Measurements from ENCODE around the gene RHEX.
"Not testable (repeated sequence)": the region's sequence is repeated elsewhere in the genome, so short reads cannot be mapped to it uniquely, and the experiment has no call there.

Gene RHEX

DNA sequence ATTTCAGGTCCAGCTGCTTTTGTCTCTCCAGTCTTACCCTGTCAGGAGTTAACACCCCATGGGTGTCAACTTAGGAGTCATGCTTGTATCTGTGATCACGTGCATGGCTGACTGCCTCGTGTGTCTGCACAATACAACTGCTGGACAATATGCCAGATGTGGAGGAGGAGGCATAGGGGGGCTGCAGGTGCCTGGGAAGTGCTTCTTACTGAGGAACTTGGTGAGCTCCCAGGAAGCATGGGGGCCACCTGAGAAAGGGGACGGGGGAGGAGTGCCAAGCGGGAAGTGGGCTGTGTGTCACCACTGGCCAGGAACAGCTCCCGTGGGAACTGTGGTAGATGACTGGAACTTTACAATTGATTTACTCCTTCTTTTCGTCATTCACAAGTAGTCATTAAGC is 9.5 kb downstream of the RHEX start:
- H3K9me3 ChIP-seq (ENCODE audit: control insufficient read depth, insufficient read depth, low read length): peaks cover 10% of the 10 kb centered on the region; the same call in 1 of the 2 replicates
- H3K36me3 ChIP-seq (ENCODE audit: control insufficient read depth, insufficient read depth, low read length): no peaks in the 10 kb centered on the region
- H3K4me1 ChIP-seq (ENCODE audit: control insufficient read depth, insufficient read depth, low read length): no peaks in the 10 kb centered on the region
- no peak overlapping the region for H3K9ac ChIP-seq (ENCODE audit: low read depth, low read length)
- no peak overlapping the region for H3K27ac ChIP-seq (ENCODE audit: low read depth, low read length)
- no peak overlapping the region for H3K4me3 ChIP-seq (ENCODE audit: low read depth, low read length)
- no peaks in the 10 kb centered on the region for H3K27me3 ChIP-seq (ENCODE audit: control insufficient read depth, insufficient read depth, low read length)

DNA sequence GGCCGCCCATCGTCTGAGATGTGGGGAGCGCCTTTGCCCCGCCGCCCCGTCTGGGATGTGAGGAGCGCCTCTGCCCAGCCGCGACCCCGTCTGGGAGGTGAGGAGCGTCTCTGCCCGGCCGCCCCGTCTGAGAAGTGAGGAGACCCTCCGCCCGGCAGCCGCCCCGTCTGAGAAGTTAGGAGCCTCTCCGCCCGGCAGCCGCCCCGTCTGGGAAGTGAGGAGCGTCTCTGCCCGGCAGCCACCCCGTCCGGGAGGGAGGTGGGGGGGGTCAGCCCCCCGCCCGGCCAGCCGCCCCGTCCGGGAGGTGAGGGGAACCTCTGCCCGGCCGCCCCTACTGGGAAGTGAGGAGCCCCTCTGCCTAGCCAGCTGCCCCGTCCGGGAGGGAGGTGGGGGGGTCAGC is 11.0 kb downstream of the RHEX start:
- H3K9me3 ChIP-seq (ENCODE audit: control insufficient read depth, insufficient read depth, low read length); H3K36me3 ChIP-seq (ENCODE audit: control insufficient read depth, insufficient read depth, low read length); H3K27ac ChIP-seq (ENCODE audit: low read depth, low read length): not testable (repeated sequence)

DNA sequence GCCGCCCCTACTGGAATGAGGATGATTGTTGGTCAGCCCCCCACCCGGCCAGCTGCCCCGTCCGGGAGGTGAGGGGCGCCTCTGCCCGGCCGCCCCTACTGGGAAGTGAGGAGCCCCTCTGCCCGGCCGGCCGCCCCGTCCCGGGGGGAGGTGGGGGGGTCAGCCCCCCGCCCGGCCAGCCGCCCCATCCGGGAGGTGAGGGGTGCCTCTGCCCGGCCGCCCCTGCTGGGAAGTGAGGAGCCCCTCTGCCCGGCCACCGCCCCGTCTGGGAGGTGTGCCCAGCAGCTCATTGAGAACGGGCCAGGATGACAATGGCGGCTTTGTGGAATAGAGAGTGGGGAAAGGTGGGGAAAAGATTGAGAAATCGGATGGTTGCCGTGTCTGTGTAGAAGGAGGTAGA is 11.5 kb downstream of the RHEX start:
- H3K4me1 ChIP-seq (ENCODE audit: control insufficient read depth, insufficient read depth, low read length); H3K4me3 ChIP-seq (ENCODE audit: low read depth, low read length); H3K27me3 ChIP-seq (ENCODE audit: control insufficient read depth, insufficient read depth, low read length); H3K9me3 ChIP-seq (ENCODE audit: control insufficient read depth, insufficient read depth, low read length); H3K36me3 ChIP-seq (ENCODE audit: control insufficient read depth, insufficient read depth, low read length); H3K27ac ChIP-seq (ENCODE audit: low read depth, low read length); H3K9ac ChIP-seq (ENCODE audit: low read depth, low read length): not testable (repeated sequence)

More for the DNA sequence above, 11.0 kb downstream of the RHEX start:
- not testable (repeated sequence) for H3K4me3 ChIP-seq (ENCODE audit: low read depth, low read length); H3K9ac ChIP-seq (ENCODE audit: low read depth, low read length); H3K4me1 ChIP-seq (ENCODE audit: control insufficient read depth, insufficient read depth, low read length); H3K27me3 ChIP-seq (ENCODE audit: control insufficient read depth, insufficient read depth, low read length)

DNA sequence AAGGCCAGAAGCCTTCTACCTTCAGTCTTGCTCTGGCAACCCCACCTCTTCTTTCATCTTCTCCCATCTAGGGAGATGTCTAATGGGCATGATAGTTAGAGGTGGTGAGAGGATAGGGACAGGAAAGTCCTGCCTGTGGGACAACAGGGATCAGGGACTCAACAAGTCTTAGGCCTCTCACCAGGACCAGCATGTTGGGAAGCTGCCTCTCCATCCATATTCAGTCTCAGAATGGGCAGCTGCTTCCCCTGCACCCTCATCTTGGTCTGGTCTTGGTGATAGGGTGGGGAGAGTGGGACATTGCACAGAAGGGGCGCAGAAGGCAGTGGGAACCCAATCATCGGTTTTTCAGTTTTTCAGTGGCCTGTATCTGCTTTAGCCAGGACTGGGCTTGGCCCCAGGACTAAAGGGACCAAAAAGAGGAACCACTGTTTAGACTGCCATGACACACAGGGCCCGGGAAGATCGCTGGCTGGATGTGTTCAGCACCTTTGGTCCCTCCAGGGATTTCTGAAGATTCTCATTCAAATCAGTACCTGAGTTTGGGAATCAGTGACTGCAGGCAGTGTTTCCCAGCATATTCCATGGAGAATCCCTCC is 12.7 kb downstream of the RHEX start:
- Histone ChIP-seq H3K9me3 (ENCODE audit: control insufficient read depth, insufficient read depth, low read length) (peaks cover 10% of the 10 kb centered on the region; the same call in 1 of the 2 replicates), H3K9ac (ENCODE audit: low read depth, low read length) (no peak overlapping the region), H3K27me3 (ENCODE audit: control insufficient read depth, insufficient read depth, low read length) (no peaks in the 10 kb centered on the region), H3K36me3 (ENCODE audit: control insufficient read depth, insufficient read depth, low read length) (no peaks in the 10 kb centered on the region), H3K27ac (ENCODE audit: low read depth, low read length) (no peak overlapping the region), H3K4me3 (ENCODE audit: low read depth, low read length) (no peak overlapping the region), H3K4me1 (ENCODE audit: control insufficient read depth, insufficient read depth, low read length) (no peaks in the 10 kb centered on the region)

DNA sequence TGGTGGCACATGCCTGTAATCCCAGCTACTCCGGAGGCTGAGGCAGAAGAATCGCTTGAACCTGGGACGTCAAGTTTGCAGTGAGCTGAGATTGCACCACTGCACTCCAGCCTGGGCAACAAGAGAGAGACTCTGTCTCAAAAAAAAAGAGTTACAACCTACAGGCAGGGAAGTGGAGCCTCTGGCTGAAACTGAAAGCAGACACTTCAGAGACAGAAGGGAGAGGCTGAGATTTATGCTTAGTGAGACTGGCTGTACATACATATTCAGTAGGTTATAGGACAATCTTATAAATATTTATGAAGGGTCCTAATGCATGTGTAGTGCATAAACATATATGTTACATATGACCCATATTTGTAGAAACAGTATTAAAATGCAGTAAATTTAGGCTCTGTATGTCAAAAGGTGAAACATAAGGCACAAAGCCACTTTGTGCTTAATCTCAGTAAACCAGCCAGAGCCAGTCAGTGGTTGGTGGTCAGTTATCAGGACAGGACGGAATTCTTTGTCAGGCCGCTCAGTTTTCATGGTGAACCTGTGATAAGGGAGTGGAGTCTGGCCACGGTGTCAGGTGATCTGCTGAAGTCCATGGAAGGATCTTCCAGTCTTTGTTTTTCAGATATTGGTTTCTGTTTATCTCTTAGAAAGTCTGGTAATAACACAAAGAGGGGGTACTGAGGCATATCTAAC is 13.7 kb downstream of the RHEX start:
- H3K9me3 ChIP-seq (ENCODE audit: control insufficient read depth, insufficient read depth, low read length): peaks cover 10% of the 10 kb centered on the region; the same call in 1 of the 2 replicates
- H3K36me3 ChIP-seq (ENCODE audit: control insufficient read depth, insufficient read depth, low read length): no peaks in the 10 kb centered on the region
- no peak overlapping the region for H3K4me3 ChIP-seq (ENCODE audit: low read depth, low read length)
- no peaks in the 10 kb centered on the region for H3K4me1 ChIP-seq (ENCODE audit: control insufficient read depth, insufficient read depth, low read length)
- H3K27me3 ChIP-seq (ENCODE audit: control insufficient read depth, insufficient read depth, low read length): no peaks in the 10 kb centered on the region
- H3K27ac ChIP-seq (ENCODE audit: low read depth, low read length): no peak overlapping the region
- H3K9ac ChIP-seq (ENCODE audit: low read depth, low read length): no peak overlapping the region

DNA sequence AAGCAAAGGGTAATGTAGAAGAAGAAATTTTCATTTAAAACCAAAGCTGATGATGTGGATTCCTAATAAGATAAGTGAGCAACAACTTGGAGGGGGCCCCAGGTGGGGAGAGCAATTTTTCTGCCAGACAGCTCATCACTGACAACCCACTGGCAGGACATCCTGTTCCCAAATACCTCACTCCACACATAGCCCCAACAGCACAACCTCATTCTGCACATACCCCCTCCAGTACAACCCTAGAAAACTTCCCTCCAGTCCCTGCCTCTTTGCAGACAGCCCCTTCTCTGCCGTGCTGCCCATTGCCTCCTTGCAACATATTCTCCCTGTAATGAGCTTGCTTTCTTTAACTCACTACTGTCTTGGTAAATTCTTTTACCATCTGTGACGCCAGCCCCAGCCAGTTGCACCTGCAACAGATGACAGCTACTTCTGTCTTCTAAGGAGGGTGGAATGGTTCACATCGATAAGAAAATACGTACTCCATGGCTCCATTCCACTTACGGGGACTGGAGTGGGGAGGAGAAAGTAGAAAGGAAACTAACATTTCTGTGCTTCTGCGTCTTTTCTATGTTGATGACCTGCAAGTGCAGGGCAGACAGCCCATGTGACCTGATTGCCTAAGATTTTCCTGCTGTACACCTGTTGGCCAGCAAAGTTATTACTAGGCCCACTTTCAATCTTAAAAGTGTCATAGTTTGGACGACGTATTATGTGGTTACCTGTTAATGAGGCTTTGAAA is 14.7 kb downstream of the RHEX start:
- H3K27me3 ChIP-seq (ENCODE audit: control insufficient read depth, insufficient read depth, low read length): no peaks in the 10 kb centered on the region
- H3K27ac ChIP-seq (ENCODE audit: low read depth, low read length): no peak overlapping the region
- no peak overlapping the region for H3K4me3 ChIP-seq (ENCODE audit: low read depth, low read length)
- no peaks in the 10 kb centered on the region for H3K36me3 ChIP-seq (ENCODE audit: control insufficient read depth, insufficient read depth, low read length)
- peaks cover 5% of the 10 kb centered on the region; the same call in 1 of the 2 replicates for H3K9me3 ChIP-seq (ENCODE audit: control insufficient read depth, insufficient read depth, low read length)
- H3K4me1 ChIP-seq (ENCODE audit: control insufficient read depth, insufficient read depth, low read length): no peaks in the 10 kb centered on the region
- H3K9ac ChIP-seq (ENCODE audit: low read depth, low read length): no peak overlapping the region

DNA sequence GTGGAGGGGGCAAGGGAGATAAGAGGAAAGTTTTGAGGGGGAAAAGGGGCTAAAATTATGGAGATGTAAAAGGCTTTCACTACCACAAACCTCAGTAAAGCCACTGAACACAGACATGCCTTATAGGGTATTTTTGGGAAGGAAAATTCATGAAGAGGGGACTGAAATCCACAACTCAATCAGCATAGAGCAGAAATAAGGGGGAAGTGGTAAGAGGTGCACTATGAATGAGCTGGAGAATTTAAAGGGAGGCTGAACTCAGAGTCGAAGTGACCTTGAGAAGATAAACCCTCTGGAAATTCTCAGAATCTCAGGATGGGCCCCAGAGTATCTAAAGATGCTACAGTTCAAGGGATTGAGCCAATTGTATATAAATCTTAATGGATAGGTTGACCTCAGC is 15.3 kb downstream of the RHEX start:
- Histone ChIP-seq H3K36me3 (ENCODE audit: control insufficient read depth, insufficient read depth, low read length) (no peaks in the 10 kb centered on the region), H3K4me1 (ENCODE audit: control insufficient read depth, insufficient read depth, low read length) (no peaks in the 10 kb centered on the region), H3K9ac (ENCODE audit: low read depth, low read length) (no peak overlapping the region), H3K9me3 (ENCODE audit: control insufficient read depth, insufficient read depth, low read length) (no peaks in the 10 kb centered on the region), H3K4me3 (ENCODE audit: low read depth, low read length) (no peak overlapping the region), H3K27ac (ENCODE audit: low read depth, low read length) (no peak overlapping the region), H3K27me3 (ENCODE audit: control insufficient read depth, insufficient read depth, low read length) (no peaks in the 10 kb centered on the region)

DNA sequence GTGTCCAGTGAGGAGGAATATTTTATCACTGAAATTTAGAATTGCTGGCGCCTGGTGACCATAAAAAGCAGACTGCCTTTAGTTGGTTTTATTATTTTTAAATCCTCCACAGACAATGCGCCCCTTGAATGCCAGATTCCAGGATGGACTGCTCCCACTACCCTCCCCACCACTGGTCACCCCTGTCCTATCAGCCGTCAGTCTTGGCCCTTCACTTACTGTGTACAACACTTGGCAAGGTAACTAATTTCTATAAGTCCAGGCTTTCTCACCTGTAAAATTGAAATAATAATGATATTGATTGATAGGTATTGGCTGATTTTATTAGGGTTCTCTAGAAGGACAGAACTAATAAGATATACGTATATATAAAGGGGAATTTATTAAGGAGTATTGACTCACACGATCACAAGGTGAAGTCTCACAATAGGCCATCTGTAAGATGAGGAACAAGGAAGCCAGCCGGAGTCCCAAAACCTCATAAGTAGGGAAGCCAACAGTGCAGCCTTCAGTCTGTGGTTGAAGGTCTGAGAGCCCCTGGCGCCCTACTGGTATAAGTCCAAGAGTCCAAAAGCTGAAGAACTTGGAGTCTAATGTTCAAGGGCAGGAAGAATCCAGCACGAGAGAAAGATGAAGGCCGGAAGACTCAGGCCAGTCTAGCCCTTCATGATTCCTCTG is 17.8 kb downstream of the RHEX start:
- H3K27ac ChIP-seq (ENCODE audit: low read depth, low read length): no peak overlapping the region
- H3K36me3 ChIP-seq (ENCODE audit: control insufficient read depth, insufficient read depth, low read length): no peaks in the 10 kb centered on the region
- peaks cover 4% of the 10 kb centered on the region; the same call in 1 of the 2 replicates for H3K4me1 ChIP-seq (ENCODE audit: control insufficient read depth, insufficient read depth, low read length)
- no peaks in the 10 kb centered on the region for H3K27me3 ChIP-seq (ENCODE audit: control insufficient read depth, insufficient read depth, low read length)
- no peak overlapping the region for H3K4me3 ChIP-seq (ENCODE audit: low read depth, low read length)
- H3K9ac ChIP-seq (ENCODE audit: low read depth, low read length): no peak overlapping the region
- no peaks in the 10 kb centered on the region for H3K9me3 ChIP-seq (ENCODE audit: control insufficient read depth, insufficient read depth, low read length)

DNA sequence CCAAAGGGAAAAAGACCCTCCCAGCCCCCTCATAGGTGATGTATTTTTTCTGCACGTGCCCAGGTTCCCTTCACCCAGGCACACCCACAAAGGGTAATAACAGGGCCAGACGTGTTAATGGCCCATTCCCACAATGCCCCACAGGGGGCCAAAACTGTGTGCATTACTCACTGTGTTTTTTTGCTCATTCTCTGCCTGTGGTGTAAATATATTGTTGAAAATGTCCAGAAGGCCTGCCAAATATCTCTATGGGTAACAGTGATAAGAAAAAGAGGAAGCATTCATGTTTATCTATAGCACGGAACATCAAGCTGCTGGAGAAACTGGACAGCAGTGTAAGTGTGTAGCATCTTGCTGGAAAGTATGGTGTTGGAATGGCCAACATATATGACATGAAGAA is 21.9 kb downstream of the RHEX start:
- Histone ChIP-seq H3K4me1 (ENCODE audit: control insufficient read depth, insufficient read depth, low read length) (peaks cover 9% of the 10 kb centered on the region), H3K27ac (ENCODE audit: low read depth, low read length) (no peak overlapping the region), H3K36me3 (ENCODE audit: control insufficient read depth, insufficient read depth, low read length) (no peaks in the 10 kb centered on the region), H3K27me3 (ENCODE audit: control insufficient read depth, insufficient read depth, low read length) (no peaks in the 10 kb centered on the region), H3K9me3 (ENCODE audit: control insufficient read depth, insufficient read depth, low read length) (no peaks in the 10 kb centered on the region), H3K4me3 (ENCODE audit: low read depth, low read length) (no peak overlapping the region), H3K9ac (ENCODE audit: low read depth, low read length) (no peak overlapping the region)

DNA sequence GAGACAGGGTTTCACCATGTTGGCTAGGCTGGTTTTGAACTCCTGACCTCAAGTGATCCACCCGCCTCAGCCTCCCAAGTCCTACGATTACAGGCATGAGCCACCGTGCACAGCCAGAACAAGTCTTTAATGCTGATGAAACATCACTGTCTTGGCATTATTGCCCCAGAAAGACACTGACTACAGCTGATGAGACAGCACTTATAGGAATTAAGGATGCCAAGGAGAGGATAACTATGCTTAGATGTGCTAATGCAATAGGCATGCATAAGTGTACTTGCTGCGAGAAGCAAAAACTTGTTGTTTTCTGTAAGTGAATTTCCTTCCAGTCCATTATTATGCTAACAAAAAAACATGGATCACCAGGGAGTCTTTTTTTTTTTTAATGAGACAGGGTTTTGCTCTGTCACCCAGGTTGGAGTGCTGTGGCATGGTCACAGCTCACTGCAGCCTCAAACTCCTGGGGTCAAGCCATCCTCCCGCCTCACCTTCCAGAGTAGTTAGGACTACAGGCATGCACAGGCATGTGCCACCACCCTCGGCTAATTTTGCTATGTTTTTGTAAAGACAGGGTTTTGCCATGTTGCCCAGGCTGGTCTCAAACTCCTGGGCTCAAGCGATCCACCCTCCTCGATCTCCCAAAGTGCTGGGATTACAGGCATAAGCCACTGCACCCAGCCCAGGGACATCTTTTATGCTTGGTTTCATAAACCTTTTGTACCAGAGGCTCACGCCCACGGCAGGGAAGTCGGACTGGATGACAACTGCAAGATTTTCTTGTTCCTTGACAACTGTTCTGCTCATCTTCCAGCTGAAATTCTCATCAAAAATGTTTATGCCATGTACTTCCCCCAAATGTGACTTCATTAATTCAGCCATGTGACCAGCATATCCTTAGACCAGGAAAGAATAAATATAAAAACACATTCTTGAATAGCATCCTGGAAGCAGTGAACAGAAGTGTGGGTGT is 23.1 kb downstream of the RHEX start:
- no peaks in the 10 kb centered on the region for H3K9me3 ChIP-seq (ENCODE audit: control insufficient read depth, insufficient read depth, low read length)
- peaks cover 9% of the 10 kb centered on the region for H3K4me1 ChIP-seq (ENCODE audit: control insufficient read depth, insufficient read depth, low read length)
- H3K27me3 ChIP-seq (ENCODE audit: control insufficient read depth, insufficient read depth, low read length): no peaks in the 10 kb centered on the region
- H3K36me3 ChIP-seq (ENCODE audit: control insufficient read depth, insufficient read depth, low read length): no peaks in the 10 kb centered on the region
- no peak overlapping the region for H3K4me3 ChIP-seq (ENCODE audit: low read depth, low read length)
- H3K27ac ChIP-seq (ENCODE audit: low read depth, low read length): peak overlapping the region; percentile 5
- no peak overlapping the region for H3K9ac ChIP-seq (ENCODE audit: low read depth, low read length)

Measured in HUES48 (cell line).